GM23248 (cell line): Measurements from ENCODE around the gene THRSP. TPM values are rescaled to one million over a fixed set of nuclear protein-coding genes. Genes with fewer than 3 reads are reported as not detected.
"Not testable (repeated sequence)": the region's sequence is repeated elsewhere in the genome, so short reads cannot be mapped to it uniquely, and the experiment has no call there.

ENCODE experiments used
- DNase-seq: peaks from one replicate; pipeline ENCODE4 v3.0.0-alpha.2; 2015
- H2AFZ ChIP-seq: fragments of 200-600 bp; sonication (generic); 2 replicates; pipeline ENCODE4 v1.6.1; 2016; ENCODE audit warnings: antibody characterized with exemption
- H3F3A ChIP-seq: fragments of 200-600 bp; sonication (generic); 2 replicates; pipeline ENCODE4 v1.6.1; 2016; ENCODE audit warnings: mild to moderate bottlenecking, antibody characterized with exemption, mixed run types; ENCODE audit not compliant: insufficient read depth
- H3K27ac ChIP-seq: fragments of 200-600 bp; sonication (generic); 2 replicates; pipeline ENCODE4 v1.5.1; 2016; ENCODE audit warnings: mild to moderate bottlenecking
- H3K27me3 ChIP-seq: fragments of 200-600 bp; sonication (generic); replicated peaks from 2 replicates; pipeline ENCODE4 v1.6.1; 2016; ENCODE audit warnings: mild to moderate bottlenecking; ENCODE audit not compliant: insufficient read depth
- H3K36me3 ChIP-seq: fragments of 200-600 bp; sonication (generic); 2 replicates; pipeline ENCODE4 v1.6.1; 2016; ENCODE audit warnings: low read depth, mild to moderate bottlenecking
- H3K4me1 ChIP-seq: fragments of 200-600 bp; sonication (generic); 2 replicates; pipeline ENCODE4 v1.6.1; 2016; ENCODE audit warnings: mild to moderate bottlenecking; ENCODE audit not compliant: insufficient read depth
- H3K4me2 ChIP-seq: fragments of 200-600 bp; sonication (generic); one replicate; pipeline ENCODE4 v1.6.1; 2016; ENCODE audit warnings: mild to moderate bottlenecking; ENCODE audit not compliant: unreplicated experiment
- H3K4me3 ChIP-seq: fragments of 200-600 bp; sonication (generic); 2 replicates; pipeline ENCODE4 v1.5.1; 2016; ENCODE audit warnings: mild to moderate bottlenecking
- H3K79me2 ChIP-seq: fragments of 200-600 bp; sonication (generic); 2 replicates; pipeline ENCODE4 v1.6.1; 2016; ENCODE audit warnings: mild to moderate bottlenecking; ENCODE audit not compliant: insufficient read depth
- H3K9ac ChIP-seq: fragments of 200-600 bp; sonication (generic); 2 replicates; pipeline ENCODE4 v1.6.1; 2016; ENCODE audit warnings: mild to moderate bottlenecking
- H3K9me2 ChIP-seq: fragments of 200-600 bp; sonication (generic); 2 replicates; pipeline ENCODE4 v1.6.1; 2016; ENCODE audit warnings: mixed run types, mild to moderate bottlenecking, moderate library complexity; ENCODE audit not compliant: insufficient read depth
- H3K9me3 ChIP-seq: fragments of 200-600 bp; sonication (generic); one replicate; pipeline ENCODE4 v1.6.1; 2017; ENCODE audit warnings: low read depth
- H4K20me1 ChIP-seq: fragments of 200-600 bp; sonication (generic); 2 replicates; pipeline ENCODE4 v1.6.0; 2016; ENCODE audit not compliant: insufficient read depth
- EZH2 ChIP-seq: fragments of 200-600 bp; sonication (generic); IDR thresholded peaks from 2 replicates; pipeline ENCODE4 v1.6.1; 2018; ENCODE audit warnings: antibody characterized with exemption, mild to moderate bottlenecking; ENCODE audit not compliant: insufficient read depth, poor library complexity, severe bottlenecking
- EZH2phosphoT487 ChIP-seq: fragments of 200-600 bp; sonication (generic); IDR thresholded peaks from 2 replicates; pipeline ENCODE4 v1.6.1; 2018; ENCODE audit warnings: antibody characterized with exemption, moderate library complexity, mild to moderate bottlenecking, low read depth; ENCODE audit not compliant: insufficient read depth
- WGBS, 2 experiments: methylation state at CpG; one replicate each; pipeline ENCODE4 v1.1.6; 2015 to 2017; ENCODE audit warnings: low lambda C conversion rate in 2 of 2, low coverage in 1 of 2; ENCODE audit errors: missing lambda C conversion rate in 2 of 2; 5-methylcytosine and 5-hydroxymethylcytosine counted together
- in situ Hi-C: fragments of 300-500 bp; cut with MboI; formaldehyde crosslinking; loops from 2 replicates; pipeline ENCODE4 v1.15.0; 2020
- polyA plus RNA-seq: library from polyadenylated mRNA; unstranded; fragments of >200 nt; fragmentation: Nextera tagmentation; extraction: Ambion mirVana; gene quantifications from 2 replicates; pipeline ENCODE4 v1.2.1, GENCODE V29; 2016
- total RNA-seq: library from RNA; depleted of rRNA; stranded (reverse); fragments of >200 nt; shearing (Covaris generic); gene quantifications from 2 replicates; pipeline ENCODE4 v1.2.3, GENCODE V29; 2014

Gene THRSP
- total and polyA plus RNA-seq, 2 experiments from 2014 or later, result not detected

- TF ChIP-seq EZH2phosphoT487 (no peak), EZH2 (no peak)
- DNase-seq, result no peak
- Histone ChIP-seq H3K4me2 (no peak overlapping the region), H4K20me1 (no peaks in the 10 kb centered on the region), H3K36me3 (no peaks in the 10 kb centered on the region), H3K4me3 (no peak overlapping the region), H3K4me1 (peaks cover under 1% of the 10 kb centered on the region; the same call in 1 of the 2 replicates), H3K9me2 (no peaks in the 10 kb centered on the region), H3K79me2 (no peaks in the 10 kb centered on the region), H3K9ac (no peak overlapping the region), H3K27ac (no peak overlapping the region), H3K9me3 (no peaks in the 10 kb centered on the region), H2AFZ (no peak overlapping the region), H3F3A (no peaks in the 10 kb centered on the region), H3K27me3 (no peaks in the 10 kb centered on the region)
- in situ Hi-C loops, result no loop called here
These were observed 38.3 kb upstream of the THRSP start for GRCh38 chr11:78025378-78025777.

GRCh38 chr11:78027759-78028158 lies 35.9 kb upstream of the THRSP start:
- DNase-seq, result no peak
- in situ Hi-C loops, result no loop called here
- Histone ChIP-seq H3K4me3 (no peak overlapping the region), H3K9ac (no peak overlapping the region), H3F3A (no peaks in the 10 kb centered on the region), H3K4me1 (peaks cover 8% of the 10 kb centered on the region), H3K36me3 (no peaks in the 10 kb centered on the region), H4K20me1 (no peaks in the 10 kb centered on the region), H3K9me2 (no peaks in the 10 kb centered on the region), H3K9me3 (no peaks in the 10 kb centered on the region), H3K27me3 (no peaks in the 10 kb centered on the region), H2AFZ (no peak overlapping the region), H3K27ac (no peak overlapping the region), H3K79me2 (no peaks in the 10 kb centered on the region), H3K4me2 (no peak overlapping the region)
- TF ChIP-seq EZH2 (no peak), EZH2phosphoT487 (no peak)
- WGBS, 2 experiments, result 83 to 86% methylated on average over 2 of the region's 2 CpGs

- H3K4me2 ChIP-seq, H3K4me3 ChIP-seq, H3K9me3 ChIP-seq, H3K79me2 ChIP-seq, in situ Hi-C loops, H3K4me1 ChIP-seq, DNase-seq, H3K27ac ChIP-seq, H2AFZ ChIP-seq, H3K9ac ChIP-seq, H3F3A ChIP-seq, H3K36me3 ChIP-seq, H3K27me3 ChIP-seq, H4K20me1 ChIP-seq, H3K9me2 ChIP-seq: not testable (repeated sequence)
- WGBS, 2 experiments, result 67 to 73% methylated on average over 8 to 9 of the region's 9 CpGs
These were observed 35.2 kb upstream of the THRSP start for GRCh38 chr11:78028423-78028822.

GRCh38 chr11:78030429-78031325 lies 33.0 kb upstream of the THRSP start:
- Histone ChIP-seq H3K36me3 (no peaks in the 10 kb centered on the region), H3K27ac (no peak overlapping the region), H4K20me1 (no peaks in the 10 kb centered on the region), H2AFZ (0 out of 2 replicates have a peak overlapping the region, but pooled peaks have one; percentile 40), H3K79me2 (no peaks in the 10 kb centered on the region), H3K27me3 (no peaks in the 10 kb centered on the region), H3K9ac (no peak overlapping the region), H3K4me2 (no peak overlapping the region), H3F3A (no peaks in the 10 kb centered on the region), H3K9me3 (no peaks in the 10 kb centered on the region), H3K9me2 (no peaks in the 10 kb centered on the region), H3K4me3 (no peak overlapping the region), H3K4me1 (peaks cover 8% of the 10 kb centered on the region)
- no peak for TF ChIP-seq EZH2phosphoT487
- TF ChIP-seq EZH2, result no peak
- in situ Hi-C loops, result no loop called here
- WGBS, 2 experiments, result 11% methylated on average over 7 of the region's 7 CpGs
- peak; percentile 41 for DNase-seq
